ENCODE results near the gene BATF3.

DNA sequence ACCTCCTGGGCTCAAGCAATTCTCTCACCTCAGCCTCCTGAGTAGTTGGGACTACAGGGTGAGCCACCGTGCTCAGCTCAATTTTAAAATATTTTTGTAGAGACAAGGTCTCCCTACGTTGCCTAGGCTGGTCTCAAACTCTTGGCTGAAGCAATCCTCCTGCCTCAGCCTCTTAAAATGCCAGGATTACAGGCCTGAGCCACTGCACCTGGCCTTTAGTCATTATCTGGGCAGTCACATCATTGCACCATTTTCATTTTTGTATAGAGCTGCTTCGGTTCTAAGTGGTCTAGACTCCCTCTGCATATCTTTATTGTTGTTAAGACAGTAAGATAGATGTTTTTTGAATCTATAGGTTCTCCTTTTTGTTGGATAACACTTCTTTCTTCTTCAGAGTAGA, 51.2 kb downstream of the BATF3 start:
- TF ChIP-seq, protein P1, sequence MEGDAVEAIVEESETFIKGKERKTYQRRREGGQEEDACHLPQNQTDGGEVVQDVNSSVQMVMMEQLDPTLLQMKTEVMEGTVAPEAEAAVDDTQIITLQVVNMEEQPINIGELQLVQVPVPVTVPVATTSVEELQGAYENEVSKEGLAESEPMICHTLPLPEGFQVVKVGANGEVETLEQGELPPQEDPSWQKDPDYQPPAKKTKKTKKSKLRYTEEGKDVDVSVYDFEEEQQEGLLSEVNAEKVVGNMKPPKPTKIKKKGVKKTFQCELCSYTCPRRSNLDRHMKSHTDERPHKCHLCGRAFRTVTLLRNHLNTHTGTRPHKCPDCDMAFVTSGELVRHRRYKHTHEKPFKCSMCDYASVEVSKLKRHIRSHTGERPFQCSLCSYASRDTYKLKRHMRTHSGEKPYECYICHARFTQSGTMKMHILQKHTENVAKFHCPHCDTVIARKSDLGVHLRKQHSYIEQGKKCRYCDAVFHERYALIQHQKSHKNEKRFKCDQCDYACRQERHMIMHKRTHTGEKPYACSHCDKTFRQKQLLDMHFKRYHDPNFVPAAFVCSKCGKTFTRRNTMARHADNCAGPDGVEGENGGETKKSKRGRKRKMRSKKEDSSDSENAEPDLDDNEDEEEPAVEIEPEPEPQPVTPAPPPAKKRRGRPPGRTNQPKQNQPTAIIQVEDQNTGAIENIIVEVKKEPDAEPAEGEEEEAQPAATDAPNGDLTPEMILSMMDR (IDR thresholded peaks at IDR 0.05; ENCODE audit: borderline replicate concordance, extremely low read depth, low read length, poor library complexity, severe bottlenecking): no peak
- no peak for TF ChIP-seq EZH2 (IDR thresholded peaks at IDR 0.05; ENCODE audit: borderline replicate concordance, low read depth, low read length, severe bottlenecking)

Measured in DND-41 (cell line).